Neuronal stem cell (in vitro differentiated cells): ENCODE data around the gene CAND2. TPM values are rescaled to one million over a fixed set of nuclear protein-coding genes. Genes with fewer than 3 reads are reported as not detected.
A peak's percentile ranks its signal among the peaks of the same experiment; 100 is the strongest.

ENCODE experiments used
- DNase-seq: peaks from one replicate; pipeline ENCODE4 v3.0.0-alpha.2; 2013; ENCODE audit warnings: low spot score
- H2AFZ ChIP-seq: one replicate; pipeline ENCODE4 v1.6.1; 2013; ENCODE audit warnings: mild to moderate bottlenecking, low read length, inconsistent platforms
- H2AK5ac ChIP-seq: 2 replicates; pipeline ENCODE4 v1.6.1; 2013; ENCODE audit warnings: low read depth, mild to moderate bottlenecking, inconsistent platforms, low read length, moderate library complexity, mixed read lengths
- H2BK120ac ChIP-seq: 2 replicates; pipeline ENCODE4 v1.6.1; 2013; ENCODE audit warnings: low read depth, mild to moderate bottlenecking, inconsistent platforms, low read length, moderate library complexity, mixed read lengths
- H2BK12ac ChIP-seq: one replicate; pipeline ENCODE4 v1.6.1; 2013; ENCODE audit warnings: low read length, inconsistent platforms
- H2BK15ac ChIP-seq: 2 replicates; pipeline ENCODE4 v1.6.1; 2013; ENCODE audit warnings: mild to moderate bottlenecking, low read length, inconsistent platforms, mixed read lengths
- H2BK5ac ChIP-seq: one replicate; pipeline ENCODE4 v1.6.1; 2013; ENCODE audit warnings: inconsistent platforms, mild to moderate bottlenecking, low read length, moderate library complexity
- H3K14ac ChIP-seq: one replicate; pipeline ENCODE4 v1.6.1; 2013; ENCODE audit warnings: low read length, inconsistent platforms
- H3K18ac ChIP-seq: 2 replicates; pipeline ENCODE4 v1.6.1; 2013; ENCODE audit warnings: low read length, inconsistent platforms
- H3K23ac ChIP-seq: 2 replicates; pipeline ENCODE4 v1.6.1; 2013; ENCODE audit warnings: low read depth, mild to moderate bottlenecking, mixed read lengths, low read length, inconsistent platforms; ENCODE audit not compliant: poor library complexity
- H3K27ac ChIP-seq: replicated peaks from 3 replicates; pipeline ENCODE4 v1.5.1; 2013; ENCODE audit warnings: low read length, inconsistent platforms
- H3K27me3 ChIP-seq, 3 experiments: 2 replicates each; pipeline ENCODE4 v1.6.1; 2013; ENCODE audit warnings: low read length in 3 of 3, mild to moderate bottlenecking in 2 of 3, inconsistent platforms in 1 of 3, low read depth in 1 of 3, mixed read lengths in 1 of 3, moderate library complexity in 1 of 3; ENCODE audit not compliant: control insufficient read depth in 3 of 3, insufficient read depth in 3 of 3
- H3K36me3 ChIP-seq, 2 donors: replicated peaks in 1 of 2; 2 replicates each; pipeline ENCODE4 v1.6.1; 2013; ENCODE audit warnings: low read length in 2 of 2; ENCODE audit not compliant: control insufficient read depth in 2 of 2, insufficient read depth in 2 of 2
- H3K4ac ChIP-seq: 2 replicates; pipeline ENCODE4 v1.6.1; 2013; ENCODE audit warnings: inconsistent platforms, mild to moderate bottlenecking, low read length, moderate library complexity
- H3K4me1 ChIP-seq, 2 donors: 1 replicate in 1 of 2; 2 replicates in 1 of 2; pipeline ENCODE4 v1.6.1; 2013; ENCODE audit warnings: low read length in 2 of 2, low read depth in 1 of 2; ENCODE audit not compliant: control insufficient read depth in 2 of 2, insufficient read depth in 1 of 2
- H3K4me2 ChIP-seq: one replicate; pipeline ENCODE4 v1.6.1; 2013; ENCODE audit warnings: mild to moderate bottlenecking, low read length, inconsistent platforms; ENCODE audit not compliant: insufficient read depth, poor library complexity, severe bottlenecking
- H3K4me3 ChIP-seq, 2 donors: 2 replicates each; pipeline ENCODE4 v1.5.1; 2013; ENCODE audit warnings: low read length in 2 of 2, mild to moderate bottlenecking in 2 of 2, inconsistent platforms in 1 of 2, moderate library complexity in 1 of 2
- H3K79me1 ChIP-seq: one replicate; pipeline ENCODE4 v1.6.1; 2013; ENCODE audit warnings: low read depth, mild to moderate bottlenecking, inconsistent platforms, low read length, moderate library complexity
- H3K9ac ChIP-seq: one replicate; pipeline ENCODE4 v1.6.1; 2013; ENCODE audit warnings: mild to moderate bottlenecking, low read depth, low read length, inconsistent platforms; ENCODE audit not compliant: poor library complexity
- H3K9me3 ChIP-seq, 2 donors: replicated peaks in 1 of 2; 2 replicates each; pipeline versions ENCODE3 to v1.6.1; 2013; ENCODE audit warnings: low read length in 2 of 2, mild to moderate bottlenecking in 2 of 2, inconsistent platforms in 1 of 2, low read depth in 1 of 2, mixed read lengths in 1 of 2, moderate library complexity in 1 of 2; ENCODE audit not compliant: control insufficient read depth in 2 of 2, insufficient read depth in 1 of 2
- H4K8ac ChIP-seq: one replicate; pipeline ENCODE4 v1.6.1; 2013; ENCODE audit warnings: low read depth, mild to moderate bottlenecking, inconsistent platforms, low read length, moderate library complexity
- H4K91ac ChIP-seq: one replicate; pipeline ENCODE4 v1.6.1; 2013; ENCODE audit warnings: low read length, low read depth, mild to moderate bottlenecking, inconsistent platforms; ENCODE audit not compliant: poor library complexity
- WGBS, 2 donors: extraction: QIAGEN DNeasy Blood & Tissue Kit; methylation state at CpG; one replicate each; pipeline ENCODE4 v1.1.7; 2013; ENCODE audit warnings: missing lambda C conversion rate in 2 of 2, mixed read lengths in 1 of 2; ENCODE audit not compliant: insufficient read length in 2 of 2, insufficient replicate concordance in 1 of 2; ENCODE audit errors: extremely low coverage in 2 of 2; 5-methylcytosine and 5-hydroxymethylcytosine counted together
- polyA plus RNA-seq, 2 experiments: library from polyadenylated mRNA; stranded (reverse); fragments of 200-250 nt; gene quantifications; one replicate each; pipeline ENCODE4 v1.2.3, GENCODE V29; 2013

The CAND2 gene
- polyA plus RNA-seq (2013, experiment 1 of 2): 3.1 TPM
- polyA plus RNA-seq (2013, experiment 2 of 2): 3.1 TPM

- Histone ChIP-seq H2BK12ac (peak within 1 kb of the TSS; percentile 94), H3K14ac (peak within 1 kb of the TSS; percentile 71), H3K36me3 (no peaks in the 10 kb centered on the region), H3K23ac (peak within 1 kb of the TSS; percentile 89), H3K9me3 (peaks cover 0 to 1% of the 10 kb centered on the region in 2 donors), H2AFZ (peak within 1 kb of the TSS; percentile 96), H2BK15ac (peak within 1 kb of the TSS; percentile 99), H2BK5ac (peak within 1 kb of the TSS; percentile 22), H3K18ac (peak within 1 kb of the TSS; percentile 99), H3K4me2 (peak within 1 kb of the TSS; percentile 86), H3K9ac (peak within 1 kb of the TSS; percentile 83), H3K79me1 (no peaks in the 10 kb centered on the region), H2AK5ac (peak within 1 kb of the TSS; percentile 75), H4K8ac (no peak within 1 kb of the TSS), H3K4me3 (peak within 1 kb of the TSS; percentile 50 to 82), H3K27ac (no peak within 1 kb of the TSS), H2BK120ac (no peak within 1 kb of the TSS), H3K27me3 (peaks cover 0 to 6% (median 0%) of the 10 kb centered on the region in 3 experiments), H4K91ac (no peak within 1 kb of the TSS), H3K4ac (peak within 1 kb of the TSS; percentile 76), H3K4me1 (peaks cover 0 to 3% of the 10 kb centered on the region in 2 donors)
- peak; percentile 38 for DNase-seq
- WGBS, 2 donors: no CpG with 5 or more reads among the region's 61 CpGs
Measured at GRCh38 chr3:12796171-12797123, at the start of gene CAND2. Gene CAND2 (plus strand): TSS chr3:12796680. CDS start chr3:12796721, 41 bp downstream.

DNA sequence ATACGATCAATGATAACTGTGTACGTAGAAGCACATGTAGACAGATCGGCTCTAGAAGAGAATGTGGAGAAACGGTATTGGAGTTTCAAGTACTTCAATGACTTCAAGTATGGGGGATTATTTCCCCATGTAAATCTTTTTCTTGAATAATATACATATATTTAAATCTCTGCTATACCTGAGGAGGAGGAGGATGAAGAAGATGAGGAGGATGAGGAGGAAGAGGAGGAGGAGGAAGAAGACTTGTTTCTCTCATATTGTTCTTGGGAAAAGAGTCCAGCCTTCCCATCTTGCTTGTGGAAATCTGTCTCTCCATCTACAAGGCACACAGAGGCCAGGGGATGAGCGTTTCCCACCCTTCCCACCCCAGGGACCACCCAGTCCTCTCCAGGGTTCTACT, 48.0 kb upstream of the CAND2 start:
- Histone ChIP-seq H2BK15ac (no peak overlapping the region), H2AK5ac (no peak overlapping the region), H3K18ac (no peak overlapping the region), H2BK120ac (no peak overlapping the region), H3K79me1 (no peaks in the 10 kb centered on the region), H3K9me3 (peaks cover 0 to 3% of the 10 kb centered on the region in 2 donors), H4K91ac (no peak overlapping the region), H2BK12ac (no peak overlapping the region), H3K9ac (no peak overlapping the region), H3K36me3 (no peaks in the 10 kb centered on the region), H3K27me3 (peaks cover 0 to 9% (median 0%) of the 10 kb centered on the region in 3 experiments), H3K4me2 (no peak overlapping the region), H3K4ac (no peak overlapping the region), H3K4me3 (no peak overlapping the region), H3K14ac (no peak overlapping the region), H2BK5ac (no peak overlapping the region), H2AFZ (no peak overlapping the region), H3K27ac (no peak overlapping the region), H3K4me1 (peaks cover 0 to 4% of the 10 kb centered on the region in 2 donors), H4K8ac (no peak overlapping the region), H3K23ac (no peak overlapping the region)
- no CpG with 5 or more reads among the region's 5 CpGs for WGBS, 2 donors
- no peak for DNase-seq

- Histone ChIP-seq H2BK15ac (no peak overlapping the region), H3K9ac (no peak overlapping the region), H4K91ac (no peak overlapping the region), H3K4me2 (no peak overlapping the region), H3K14ac (no peak overlapping the region), H3K36me3 (no peaks in the 10 kb centered on the region), H3K79me1 (no peaks in the 10 kb centered on the region), H2BK12ac (no peak overlapping the region), H3K18ac (no peak overlapping the region), H3K23ac (no peak overlapping the region), H2BK5ac (no peak overlapping the region), H3K9me3 (peaks cover 0 to 3% of the 10 kb centered on the region in 2 donors), H2BK120ac (no peak overlapping the region), H3K27ac (no peak overlapping the region), H2AFZ (no peak overlapping the region), H2AK5ac (no peak overlapping the region), H3K4ac (no peak overlapping the region), H3K27me3 (peaks cover 0 to 5% (median 0%) of the 10 kb centered on the region in 3 experiments), H4K8ac (no peak overlapping the region), H3K4me3 (no peak overlapping the region), H3K4me1 (peaks cover 0 to 4% of the 10 kb centered on the region in 2 donors)
- WGBS, 2 donors: no CpG with 5 or more reads among the region's 3 CpGs
- DNase-seq: no peak
Measured at GRCh38 chr3:12750223-12750622, 46.3 kb upstream of the CAND2 start.

GRCh38 chr3:12750658-12751071, 45.8 kb upstream of the CAND2 start:
- no peak for DNase-seq
- H2BK120ac ChIP-seq: no peak overlapping the region
- H2BK5ac ChIP-seq: no peak overlapping the region
- H3K18ac ChIP-seq: no peak overlapping the region
- no peak overlapping the region for H3K23ac ChIP-seq
- H3K4me3 ChIP-seq: no peak overlapping the region
- no CpG with 5 or more reads among the region's 4 CpGs for WGBS, 2 donors
- H2AK5ac ChIP-seq: no peak overlapping the region
- H3K4ac ChIP-seq: no peak overlapping the region
- H3K27ac ChIP-seq: no peak overlapping the region
- no peak overlapping the region for H2AFZ ChIP-seq
- H4K8ac ChIP-seq: no peak overlapping the region
- H4K91ac ChIP-seq: no peak overlapping the region
- no peak overlapping the region for H3K9ac ChIP-seq
- no peaks in the 10 kb centered on the region for H3K79me1 ChIP-seq
- no peak overlapping the region for H3K14ac ChIP-seq
- H2BK12ac ChIP-seq: no peak overlapping the region
- no peaks in the 10 kb centered on the region for H3K36me3 ChIP-seq
- H3K4me1 ChIP-seq: peaks cover 0 to 4% of the 10 kb centered on the region in 2 donors
- peaks cover 0 to 3% of the 10 kb centered on the region in 2 donors for H3K9me3 ChIP-seq
- no peak overlapping the region for H2BK15ac ChIP-seq
- H3K27me3 ChIP-seq: peaks cover 0 to 5% (median 0%) of the 10 kb centered on the region in 3 experiments
- H3K4me2 ChIP-seq: no peak overlapping the region
